Endothelial cell of umbilical vein (primary cell): ENCODE measurements around the gene DENND4B.
A peak's percentile ranks its signal among the peaks of the same experiment; 100 is the strongest.

ENCODE experiments used
- EZH2 ChIP-seq: IDR thresholded peaks from 2 replicates; pipeline ENCODE4 v1.6.1; 2012; ENCODE audit warnings: borderline replicate concordance, low read depth, mild to moderate bottlenecking, moderate library complexity, low read length, inconsistent platforms; ENCODE audit not compliant: severe bottlenecking
- FOS ChIP-seq: IDR thresholded peaks from 2 replicates; pipeline ENCODE4 v1.6.1; 2011; ENCODE audit warnings: mild to moderate bottlenecking, low read length, moderate library complexity, borderline replicate concordance; ENCODE audit not compliant: insufficient read depth
- GATA2 ChIP-seq: IDR thresholded peaks from 2 replicates; pipeline ENCODE4 v1.7.0; 2011; ENCODE audit warnings: low read depth, mild to moderate bottlenecking, moderate library complexity, mixed read lengths, low read length; ENCODE audit not compliant: insufficient read length, insufficient read depth
- JUN ChIP-seq: IDR thresholded peaks from 2 replicates; pipeline ENCODE4 v1.6.1; 2011; ENCODE audit warnings: borderline replicate concordance, low read depth; ENCODE audit not compliant: insufficient read length, insufficient read depth
- POLR2A ChIP-seq: IDR thresholded peaks from 2 replicates; pipeline ENCODE4 v1.6.1; 2012; ENCODE audit warnings: low read depth, mild to moderate bottlenecking, control low read depth, low read length
- POLR2AphosphoS5 ChIP-seq: IDR thresholded peaks from 2 replicates; pipeline ENCODE4 v1.6.1; 2012; ENCODE audit warnings: low read depth, mild to moderate bottlenecking, control low read depth, low read length, moderate library complexity; ENCODE audit not compliant: insufficient read depth
- TF ChIP-seq, protein P1 (sequence below), 2 donors: IDR thresholded peaks; 1 replicate in 1 of 2; 2 replicates in 1 of 2; pipeline ENCODE4 v1.5.1; 2011; ENCODE audit warnings: low read length in 2 of 2, mild to moderate bottlenecking in 2 of 2, moderate library complexity in 2 of 2, control low read depth in 1 of 2, inconsistent platforms in 1 of 2, low read depth in 1 of 2; ENCODE audit not compliant: insufficient read depth in 1 of 2; ENCODE audit errors: extremely low read depth in 1 of 2

DNA sequence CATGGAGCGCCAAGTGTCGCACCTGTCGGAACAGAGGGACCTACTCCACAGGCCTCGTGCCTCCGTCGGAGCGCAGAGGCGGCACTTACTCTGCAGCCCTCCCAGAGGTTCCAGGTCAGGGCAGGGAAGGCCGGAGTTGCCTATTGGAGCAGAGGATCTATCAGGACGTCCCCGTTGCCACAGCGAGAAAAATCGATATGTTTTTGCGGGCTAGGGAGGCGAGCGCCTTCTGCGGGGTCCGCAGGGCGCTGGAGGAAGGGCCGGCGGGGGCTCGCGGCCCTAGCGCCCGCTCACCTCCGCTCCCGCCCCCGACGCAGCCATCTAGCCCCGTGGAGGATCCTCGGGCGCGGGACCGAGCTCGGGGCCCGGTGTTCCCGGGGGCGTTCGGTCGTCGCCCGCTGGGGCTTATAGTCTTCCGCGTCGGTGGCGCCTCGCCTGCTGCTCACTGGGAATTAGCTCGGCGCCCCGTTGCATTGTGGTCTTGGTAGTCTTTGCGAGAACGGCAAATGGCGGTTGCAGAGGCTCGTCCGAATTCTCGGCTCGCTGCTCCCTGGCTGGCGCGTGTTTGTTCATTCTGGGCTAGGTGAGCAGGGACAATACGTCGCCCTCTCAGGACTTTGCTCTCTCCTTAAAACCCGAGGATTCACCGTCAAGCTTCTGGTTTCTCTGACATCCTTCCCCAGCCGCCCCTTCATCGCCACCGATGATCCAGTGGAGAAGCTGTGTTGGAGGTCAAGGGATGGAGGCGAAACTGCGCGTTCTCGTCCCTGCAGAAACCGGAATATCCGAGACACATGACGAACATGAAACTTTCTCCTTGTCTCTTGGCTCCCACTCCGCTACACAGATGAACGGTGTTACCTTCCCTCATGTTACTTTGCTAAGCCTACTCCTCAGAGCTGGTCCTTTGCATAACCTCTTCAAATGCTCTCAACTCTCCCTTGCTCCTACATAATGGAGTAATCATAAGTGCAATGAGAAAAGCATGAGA is 31.0 kb upstream of the DENND4B start, which contains the start of gene JTB:
- TF ChIP-seq, protein P1, sequence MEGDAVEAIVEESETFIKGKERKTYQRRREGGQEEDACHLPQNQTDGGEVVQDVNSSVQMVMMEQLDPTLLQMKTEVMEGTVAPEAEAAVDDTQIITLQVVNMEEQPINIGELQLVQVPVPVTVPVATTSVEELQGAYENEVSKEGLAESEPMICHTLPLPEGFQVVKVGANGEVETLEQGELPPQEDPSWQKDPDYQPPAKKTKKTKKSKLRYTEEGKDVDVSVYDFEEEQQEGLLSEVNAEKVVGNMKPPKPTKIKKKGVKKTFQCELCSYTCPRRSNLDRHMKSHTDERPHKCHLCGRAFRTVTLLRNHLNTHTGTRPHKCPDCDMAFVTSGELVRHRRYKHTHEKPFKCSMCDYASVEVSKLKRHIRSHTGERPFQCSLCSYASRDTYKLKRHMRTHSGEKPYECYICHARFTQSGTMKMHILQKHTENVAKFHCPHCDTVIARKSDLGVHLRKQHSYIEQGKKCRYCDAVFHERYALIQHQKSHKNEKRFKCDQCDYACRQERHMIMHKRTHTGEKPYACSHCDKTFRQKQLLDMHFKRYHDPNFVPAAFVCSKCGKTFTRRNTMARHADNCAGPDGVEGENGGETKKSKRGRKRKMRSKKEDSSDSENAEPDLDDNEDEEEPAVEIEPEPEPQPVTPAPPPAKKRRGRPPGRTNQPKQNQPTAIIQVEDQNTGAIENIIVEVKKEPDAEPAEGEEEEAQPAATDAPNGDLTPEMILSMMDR (IDR thresholded peaks at IDR 0.05; ENCODE audit: extremely low read depth in 1 of 2, insufficient read depth in 1 of 2, low read depth in 1 of 2, low read length in 2 of 2), result no peak
- TF ChIP-seq POLR2AphosphoS5 (peak; percentile 88), EZH2 (no peak), POLR2A (peak; percentile 94), FOS (no peak), GATA2 (no peak), JUN (no peak)
